NCI-H2081 treated with DMSO at 0.1 percent for 48 hours (cell line): ENCODE data around the gene DTNB.
A peak's percentile ranks its signal among the peaks of the same experiment; 100 is the strongest.

Experiments used
- DNase-seq: peaks from one replicate; lab custom pipeline; 2025; lab: John Stamatoyannopoulos, UW

DTNB gene

DNA sequence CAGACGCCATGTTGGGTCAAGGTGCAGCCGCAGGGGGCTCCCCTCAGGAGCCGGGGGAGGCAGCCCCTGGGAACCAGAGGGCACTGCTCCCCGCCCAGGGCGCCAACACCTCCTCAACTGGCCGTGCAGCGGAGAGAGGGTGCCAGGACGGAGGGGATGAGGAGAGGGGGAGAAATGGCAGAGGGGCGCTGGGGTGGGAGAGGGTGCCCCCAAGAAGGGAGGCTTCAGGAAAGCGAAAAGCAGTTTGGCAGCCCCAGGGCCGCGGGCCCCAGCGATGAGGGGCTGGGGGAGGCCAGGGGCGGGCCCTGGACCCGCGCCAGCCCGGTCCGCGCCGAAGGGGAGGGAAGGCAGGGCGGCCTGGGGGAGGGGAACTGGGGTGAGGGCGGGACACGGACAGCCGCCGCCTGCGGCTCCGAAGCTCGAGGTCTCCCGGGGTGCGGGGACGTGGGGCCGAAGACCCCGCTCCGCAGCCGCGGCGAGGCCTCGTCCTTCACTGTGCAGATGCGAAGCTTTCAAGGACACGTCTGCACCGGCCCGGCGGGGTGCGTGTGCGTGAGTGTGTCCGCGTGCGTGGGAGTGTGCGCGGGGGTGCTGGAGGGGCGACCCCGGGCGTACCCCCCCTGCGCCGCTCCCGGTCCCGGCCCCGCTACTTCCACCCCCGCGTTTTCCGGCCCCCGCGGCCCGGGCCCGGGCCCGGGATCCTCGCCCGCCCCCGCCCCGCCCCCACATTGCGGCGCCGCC, 333.0 kb downstream of the DTNB start:
- no peak for DNase-seq

DNA sequence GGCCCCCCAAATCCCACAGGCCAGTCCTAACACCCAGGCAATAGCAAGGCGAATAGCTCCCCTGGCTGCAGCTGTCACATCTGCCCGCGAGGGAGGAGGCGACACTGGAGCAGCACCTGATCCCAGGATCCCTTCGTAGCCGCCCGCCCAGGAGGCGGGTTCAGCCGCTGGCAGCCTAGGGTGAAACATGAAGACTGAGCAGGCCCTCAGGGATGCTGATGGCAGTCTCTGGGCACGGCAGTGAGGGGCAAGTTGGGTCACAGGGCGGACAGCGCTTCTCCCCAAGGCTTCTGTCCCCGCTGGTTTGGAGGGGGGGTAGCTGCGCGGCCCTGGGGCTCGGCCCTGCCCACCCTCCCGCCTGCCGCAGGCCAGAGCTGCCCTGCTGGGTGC, 333.6 kb downstream of the DTNB start:
- DNase-seq: peak; percentile 37

DNA sequence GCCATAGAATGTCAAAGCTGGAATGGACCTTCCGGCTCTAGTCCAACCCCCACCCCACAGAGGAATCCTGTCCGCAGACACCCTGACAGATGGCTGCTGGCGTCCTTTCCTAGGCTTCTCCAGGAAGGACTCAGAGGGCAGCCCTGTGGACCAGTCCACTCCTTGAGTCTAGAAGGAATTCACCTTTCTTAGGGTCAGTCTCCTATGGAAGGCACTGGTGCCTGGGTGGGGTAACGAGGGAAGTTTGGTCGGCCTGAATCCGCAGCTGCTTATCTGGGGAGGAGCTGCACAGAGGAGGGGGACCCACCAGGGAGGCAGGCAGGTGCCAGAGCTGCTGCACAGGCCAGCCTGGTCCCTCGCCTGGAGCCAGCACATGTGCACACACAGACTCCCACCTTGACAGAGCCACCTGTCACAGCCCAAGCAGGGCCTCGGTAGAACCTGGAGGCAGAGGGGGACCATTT, 334.1 kb downstream of the DTNB start:
- no peak for DNase-seq

DNA sequence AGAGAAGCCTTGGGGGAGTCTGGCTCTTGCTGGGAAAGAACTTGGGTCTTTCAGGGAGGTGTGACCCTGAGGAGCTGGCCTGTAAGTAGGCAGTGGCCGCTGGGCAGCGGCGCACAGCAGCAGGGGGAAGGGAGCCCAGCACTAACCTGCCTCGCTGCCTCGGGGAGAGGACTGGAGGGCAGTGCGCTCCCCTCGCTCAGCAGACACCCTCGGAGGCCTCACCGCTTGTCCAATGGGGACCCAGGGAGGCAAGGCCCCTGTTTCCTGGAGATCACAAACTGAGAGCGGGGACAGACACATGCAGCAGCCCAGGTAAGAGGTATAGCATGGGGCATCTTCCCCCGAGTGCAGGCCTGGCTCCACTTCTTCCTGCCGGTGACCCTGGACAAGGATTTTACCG, 335.0 kb downstream of the DTNB start:
- DNase-seq: no peak

DNA sequence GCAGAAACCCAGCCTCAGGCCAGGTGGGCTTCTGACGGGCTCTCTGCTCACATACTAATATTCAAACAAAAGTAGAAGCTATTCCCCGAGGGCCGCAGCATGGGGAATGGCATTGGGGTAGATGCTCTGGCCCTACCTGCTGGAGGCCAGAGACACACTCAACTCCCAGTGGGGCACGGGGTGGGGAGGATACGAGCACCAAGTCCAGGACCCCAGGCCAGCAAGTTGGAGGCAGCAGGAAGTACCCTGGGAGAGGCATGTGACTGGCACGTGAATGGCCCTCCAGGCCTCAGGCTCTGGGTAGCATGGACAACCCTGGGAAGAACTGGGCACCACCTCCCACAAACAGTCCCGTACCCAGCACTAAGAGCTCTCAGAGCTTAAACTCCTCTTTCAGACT, 335.5 kb downstream of the DTNB start:
- DNase-seq: no peak

DNA sequence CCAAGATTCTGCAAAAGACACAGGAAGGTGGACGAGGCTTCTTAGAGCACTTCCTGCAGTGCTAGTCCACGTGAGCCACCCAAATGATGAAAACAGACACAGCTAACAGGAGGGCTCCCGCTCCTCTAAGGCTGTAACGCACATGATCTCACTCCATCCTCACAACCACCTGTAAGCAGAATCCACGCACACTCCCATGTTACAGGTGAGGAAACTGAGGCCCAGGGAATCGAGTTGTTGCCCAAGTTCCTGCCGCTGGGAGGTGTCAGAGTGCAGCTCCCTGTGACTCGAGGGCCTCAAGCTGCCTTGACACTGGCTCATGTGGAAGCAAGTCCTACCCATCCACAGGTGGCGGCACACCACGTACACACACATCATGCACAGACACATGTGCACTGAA, 336.1 kb downstream of the DTNB start:
- DNase-seq: no peak

DNA sequence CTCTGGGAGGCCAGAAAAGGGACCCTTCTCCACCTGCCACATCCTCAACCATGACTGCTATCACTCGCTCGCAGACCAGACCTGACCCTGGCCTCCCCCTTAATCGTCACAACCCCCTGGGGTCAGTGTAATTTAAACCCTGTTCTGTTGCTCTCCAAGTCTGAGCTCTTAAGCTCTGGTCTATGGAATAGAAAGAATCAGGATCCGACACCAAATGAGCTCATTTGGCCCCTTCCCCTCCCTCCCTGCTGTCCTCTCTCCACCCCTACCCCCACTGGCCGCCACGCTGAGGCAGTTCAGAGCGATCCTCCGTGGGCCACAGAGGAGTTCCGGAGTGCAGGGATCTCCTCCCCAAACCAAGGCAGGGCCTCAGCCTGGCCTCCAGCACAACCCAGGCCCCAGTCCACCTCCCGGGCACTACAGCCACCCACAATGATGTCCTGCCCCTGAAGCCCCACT, 337.0 kb downstream of the DTNB start:
- no peak for DNase-seq

DNA sequence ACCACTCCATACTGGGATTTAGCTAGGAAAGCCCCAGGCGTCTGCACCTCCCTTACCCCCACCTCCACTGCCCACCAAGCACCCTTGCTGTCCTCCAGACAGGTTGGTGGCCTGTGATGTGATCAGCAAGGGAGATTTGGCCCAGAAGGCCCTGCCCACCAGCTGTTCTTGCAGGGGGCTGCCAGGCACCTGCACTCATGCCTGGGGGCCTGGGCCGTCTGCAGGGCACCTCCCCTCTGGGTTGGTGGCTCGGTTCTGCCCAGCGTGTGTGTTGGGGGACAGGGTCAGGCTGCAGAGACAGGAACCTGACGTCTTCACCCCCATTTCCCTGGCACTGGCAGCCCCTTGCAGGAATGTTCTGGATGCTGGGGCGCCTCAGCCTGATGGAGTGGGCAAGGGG, 337.4 kb downstream of the DTNB start:
- DNase-seq: no peak

DNA sequence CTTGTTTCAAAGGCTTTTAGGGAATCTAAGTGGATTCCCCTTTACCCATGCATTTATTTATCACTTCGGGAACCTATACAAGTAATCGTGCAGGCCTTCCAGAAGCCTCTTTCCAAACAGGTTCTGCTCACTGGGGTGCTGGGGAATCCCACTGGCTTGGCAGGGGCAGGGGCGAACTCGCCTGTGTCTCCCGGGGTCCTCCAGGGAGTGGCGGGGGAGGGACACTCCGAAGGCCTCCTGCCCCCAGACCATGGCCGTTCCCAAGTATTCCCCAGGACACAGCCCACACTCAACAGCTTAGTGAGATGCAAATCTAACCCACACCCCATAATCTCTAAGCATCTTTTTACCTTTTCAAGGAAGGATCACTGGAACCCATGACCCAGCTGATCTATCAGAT, 338.2 kb downstream of the DTNB start:
- no peak for DNase-seq

DNA sequence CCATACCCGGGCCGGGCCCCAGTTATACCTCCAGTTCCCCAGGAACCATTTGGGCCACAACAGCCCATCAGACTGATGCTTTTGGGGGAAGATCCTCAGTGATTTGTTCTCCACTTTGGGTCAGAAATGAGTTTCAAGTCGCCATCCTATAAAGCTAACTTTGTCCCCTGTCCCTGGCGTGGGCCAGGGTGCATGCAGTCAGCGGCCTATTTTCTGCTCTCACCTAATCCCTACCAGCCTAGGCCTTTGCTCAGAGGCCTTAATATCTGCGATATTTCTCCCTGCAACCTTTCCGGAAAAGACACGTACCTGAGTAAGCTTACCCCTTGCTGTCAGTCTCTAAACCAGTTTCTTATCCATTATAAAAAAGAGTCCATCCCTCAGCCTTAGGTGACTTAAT, 338.9 kb downstream of the DTNB start:
- no peak for DNase-seq

DNA sequence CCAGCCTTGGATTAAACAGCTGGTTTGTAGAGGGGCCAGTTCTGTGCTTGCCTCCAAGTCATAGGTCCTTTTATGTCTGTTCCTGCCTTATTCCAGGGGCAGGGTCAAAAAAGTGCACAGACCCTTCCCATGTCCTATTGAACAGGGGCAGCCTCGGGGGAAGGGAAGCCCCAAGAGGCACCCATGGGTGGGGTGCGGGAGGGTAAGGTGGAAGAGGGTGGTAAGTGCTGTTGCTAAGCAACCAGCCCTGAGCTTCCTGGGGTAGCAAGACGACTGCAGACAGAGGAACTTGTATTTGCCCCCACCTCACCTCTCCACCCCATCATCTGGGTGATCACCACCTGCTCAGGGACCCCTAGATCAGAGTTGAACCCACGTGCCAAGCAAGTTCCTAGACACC, 339.4 kb downstream of the DTNB start:
- DNase-seq: no peak

DNA sequence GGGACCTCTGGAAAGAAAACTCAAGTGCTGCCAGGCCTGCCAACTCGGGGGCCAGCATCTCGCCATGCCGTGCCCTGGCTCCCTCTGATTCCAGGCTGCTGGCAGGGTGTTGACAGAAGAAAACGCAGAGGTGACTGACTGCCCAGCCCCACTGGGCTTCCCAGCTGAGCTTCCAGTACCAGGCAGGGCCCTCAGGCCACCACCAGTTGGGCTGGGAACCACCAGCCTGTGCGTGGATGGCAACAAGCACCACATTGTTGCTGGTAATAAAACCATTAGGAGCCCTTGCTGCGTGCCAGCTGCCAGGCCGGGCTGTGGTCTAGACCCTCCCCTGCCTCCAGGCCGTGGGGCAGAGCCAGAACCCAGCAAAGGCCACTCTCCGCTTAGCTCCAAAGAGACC, 340.8 kb downstream of the DTNB start:
- no peak for DNase-seq

DNA sequence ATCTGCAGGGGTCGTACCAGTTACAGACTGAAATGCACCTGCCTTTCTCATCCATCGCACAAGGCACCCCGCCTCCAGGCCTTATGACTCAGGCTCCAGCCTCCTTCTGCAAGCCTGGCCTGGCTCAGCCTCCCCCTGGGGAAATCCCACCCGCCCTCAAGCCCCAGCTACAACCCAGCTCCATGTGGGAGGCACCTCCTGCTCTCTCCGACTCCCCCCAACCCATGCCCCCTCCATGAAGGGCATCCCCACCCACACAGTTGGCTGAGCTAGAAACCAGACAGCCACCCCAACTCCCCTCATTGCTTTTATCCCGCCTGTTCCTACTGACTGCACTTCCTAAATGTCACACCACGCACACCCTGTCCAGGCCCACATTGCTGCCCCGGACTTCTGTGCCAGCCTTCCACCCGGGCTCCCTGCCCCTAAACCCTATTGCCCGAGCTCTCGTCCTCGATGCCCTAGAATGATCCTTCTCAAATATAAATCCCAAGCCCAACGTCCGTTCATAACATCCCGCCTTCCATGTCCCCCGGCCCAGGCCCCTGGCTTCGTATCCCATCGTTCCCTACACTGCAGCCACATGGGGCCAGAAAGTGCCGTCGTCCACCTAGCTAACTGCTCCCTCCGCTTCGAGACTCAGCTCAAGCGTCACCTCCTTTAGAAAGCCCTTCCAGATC, 341.6 kb downstream of the DTNB start:
- no peak for DNase-seq

DNA sequence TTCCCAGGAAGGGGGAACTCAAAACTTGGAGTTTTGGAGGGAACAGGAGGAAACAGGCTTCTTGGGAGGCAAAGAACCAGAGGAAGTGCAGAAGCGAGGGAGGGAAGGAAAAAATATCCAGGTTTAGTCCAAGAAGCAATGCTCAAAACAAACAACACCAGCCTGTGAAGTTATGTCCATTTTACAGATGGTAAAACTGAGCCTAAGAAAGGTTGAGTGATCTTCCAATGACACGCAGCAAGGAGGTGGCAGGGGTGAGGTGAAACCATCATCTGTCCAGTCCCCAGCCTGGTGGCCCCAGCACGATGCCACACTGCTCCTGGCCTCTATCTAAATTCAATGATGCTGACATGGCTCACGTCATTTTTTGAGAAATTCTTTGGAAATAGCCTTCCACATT, 342.4 kb downstream of the DTNB start:
- DNase-seq: no peak

DNA sequence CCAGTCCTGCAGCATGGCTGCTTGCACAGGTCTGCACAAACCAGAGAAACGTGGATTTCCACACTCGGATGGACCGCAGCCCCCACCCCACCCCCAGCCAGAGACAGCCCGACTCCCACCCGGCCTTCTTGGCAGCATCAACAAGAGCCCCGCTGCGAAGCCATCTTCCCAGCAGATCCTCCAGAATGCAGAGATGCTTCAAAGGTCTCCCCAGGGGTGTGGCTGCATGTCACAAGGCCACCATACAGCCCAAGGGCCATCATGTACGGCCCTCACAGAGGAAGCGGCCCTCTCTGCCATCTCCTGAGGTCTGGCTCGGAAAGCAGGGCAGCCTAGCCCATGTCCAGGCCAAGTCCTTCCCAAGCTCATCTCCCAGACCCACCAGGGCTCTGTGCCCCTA, 343.1 kb downstream of the DTNB start:
- DNase-seq: no peak

DNA sequence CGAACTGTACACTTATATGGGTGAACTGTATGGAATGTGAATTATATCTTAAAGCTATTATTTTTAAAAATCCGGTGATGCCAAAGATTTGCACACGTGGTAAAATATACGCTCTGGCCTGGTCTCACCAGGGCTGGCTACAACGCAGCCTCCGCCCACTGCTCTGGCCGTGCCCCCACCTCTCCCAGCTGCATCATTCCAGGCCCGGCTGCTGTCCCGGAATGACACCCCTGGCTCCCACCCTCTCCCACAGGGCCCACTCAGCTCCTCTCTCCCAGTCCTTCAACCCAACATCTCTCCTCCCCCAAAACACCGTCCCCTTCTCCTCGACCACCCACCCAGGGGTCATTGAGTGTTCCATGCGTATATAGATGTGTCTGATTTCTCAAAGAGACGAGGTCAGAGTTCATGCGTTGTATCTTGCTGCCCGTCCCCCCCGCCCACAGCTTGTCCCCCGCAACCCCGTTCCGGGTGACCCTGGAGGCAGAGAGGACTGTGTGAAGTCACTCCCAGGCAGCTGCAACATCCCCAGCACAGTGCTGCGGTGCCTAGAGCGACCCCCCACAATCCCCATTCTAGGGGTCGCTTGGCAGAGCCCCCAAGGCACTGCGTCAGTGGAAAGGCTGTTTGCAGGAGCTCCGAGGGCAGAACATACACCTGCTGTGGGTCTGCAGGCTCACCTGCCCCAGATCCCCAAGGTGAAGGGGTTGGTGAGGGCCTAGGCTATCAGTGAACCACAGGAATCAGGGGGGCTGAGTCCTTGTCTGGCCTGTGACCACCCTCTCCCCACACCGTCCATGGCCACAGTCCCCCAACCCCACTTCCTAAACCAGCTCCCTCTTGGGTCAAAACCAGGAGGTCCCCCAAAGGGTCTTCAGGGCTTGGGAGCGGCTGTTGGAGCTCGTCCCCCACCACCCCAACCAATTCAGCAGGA, 345.0 kb downstream of the DTNB start:
- DNase-seq: no peak
